NCI-H146 treated with DMSO at 0.1 percent for 48 hours (cell line): Measurements from ENCODE around the gene PSMG4.

Experiments used
- DNase-seq: peaks from one replicate; lab custom pipeline; 2025; ENCODE audit not compliant: unreplicated experiment; lab: John Stamatoyannopoulos, UW

PSMG4 gene

DNA sequence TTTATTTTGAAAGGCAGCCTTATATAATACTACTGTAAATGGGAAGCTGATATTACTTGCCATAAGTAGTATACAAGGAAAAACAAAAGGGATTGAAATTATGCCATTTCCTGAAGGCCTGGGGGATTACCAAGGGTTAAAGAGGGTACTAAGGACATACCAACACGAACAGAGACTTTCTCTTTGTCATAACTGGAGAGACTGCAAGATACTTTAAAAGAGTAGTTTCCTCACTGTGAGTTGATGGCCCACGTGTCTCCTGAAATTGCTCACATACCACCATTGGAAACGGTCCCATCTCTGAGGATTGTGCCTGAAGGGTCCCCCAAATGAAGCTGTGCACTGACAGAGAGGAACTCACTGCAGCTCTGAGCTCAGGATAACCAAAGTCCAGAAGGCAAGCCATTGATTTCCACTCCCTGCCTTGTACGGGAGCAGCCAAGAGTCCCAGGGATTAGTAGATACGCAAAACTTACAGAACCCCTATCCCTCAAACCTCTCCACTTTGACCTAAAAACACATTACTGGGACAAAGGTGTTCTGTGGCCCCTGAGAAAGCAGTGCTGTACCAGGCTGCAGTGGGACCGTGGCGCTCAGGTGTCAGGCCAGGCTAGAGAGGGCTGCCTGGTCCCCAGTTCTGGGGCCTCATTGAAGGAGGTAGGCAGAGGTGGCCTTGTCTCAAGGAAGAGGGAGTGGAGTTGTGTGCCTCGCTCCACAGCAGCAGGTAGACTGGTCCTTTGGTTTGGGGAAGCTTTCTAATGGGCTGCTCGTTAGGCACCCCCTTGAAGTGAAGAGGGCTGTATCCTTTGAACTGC is 15.2 kb downstream of the PSMG4 start:
- no peak for DNase-seq

- DNase-seq: no peak
Observed at GRCh38 chr6:3276174-3277167, 17.7 kb downstream of the PSMG4 start.

DNA sequence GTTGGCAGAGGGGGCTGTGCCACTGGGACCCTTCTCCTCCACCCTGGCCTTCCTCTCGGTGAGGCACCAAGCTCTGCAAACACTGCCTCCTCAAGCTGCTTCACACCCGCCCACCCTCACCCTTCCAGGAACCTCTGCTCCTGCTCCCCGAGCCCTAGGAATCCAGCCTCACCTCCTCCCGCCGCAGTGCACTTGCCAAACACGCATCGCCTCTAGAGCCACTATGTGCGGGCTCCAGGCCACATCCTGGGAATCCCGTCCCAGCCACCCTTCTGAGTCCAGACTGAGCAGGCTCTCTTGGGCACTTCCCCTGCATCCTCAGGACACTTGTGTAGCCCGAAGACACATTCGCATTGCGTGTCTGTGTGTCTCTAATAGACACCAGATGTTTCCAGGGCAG is 18.5 kb downstream of the PSMG4 start:
- no peak for DNase-seq

DNA sequence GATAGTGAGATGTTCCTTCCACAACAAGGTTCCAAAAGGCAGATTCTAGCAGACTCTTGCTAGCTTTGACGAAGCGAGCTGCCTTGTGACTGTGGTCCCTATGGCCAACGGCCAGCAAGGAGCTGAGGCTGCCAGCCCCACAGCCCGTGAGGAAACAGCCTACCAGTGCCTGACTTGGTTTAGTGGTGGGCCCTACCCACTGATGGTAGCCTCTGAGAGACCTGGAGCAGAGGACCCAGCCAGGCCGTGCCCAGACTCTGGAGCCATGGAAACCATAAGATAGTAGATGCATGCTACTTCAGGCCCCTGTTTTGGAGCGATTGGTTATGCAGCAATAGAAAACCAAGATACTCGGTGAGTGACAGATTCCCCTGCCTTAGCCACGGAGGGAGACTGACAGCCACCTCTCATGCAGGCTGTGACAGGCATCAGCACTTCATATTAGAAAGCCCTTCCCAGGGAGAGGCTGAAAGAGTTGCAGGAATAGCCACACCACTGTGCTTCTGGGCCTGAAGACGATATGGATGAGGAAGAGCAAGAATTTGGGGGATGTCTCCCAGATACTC is 19.2 kb downstream of the PSMG4 start:
- DNase-seq: no peak

DNA sequence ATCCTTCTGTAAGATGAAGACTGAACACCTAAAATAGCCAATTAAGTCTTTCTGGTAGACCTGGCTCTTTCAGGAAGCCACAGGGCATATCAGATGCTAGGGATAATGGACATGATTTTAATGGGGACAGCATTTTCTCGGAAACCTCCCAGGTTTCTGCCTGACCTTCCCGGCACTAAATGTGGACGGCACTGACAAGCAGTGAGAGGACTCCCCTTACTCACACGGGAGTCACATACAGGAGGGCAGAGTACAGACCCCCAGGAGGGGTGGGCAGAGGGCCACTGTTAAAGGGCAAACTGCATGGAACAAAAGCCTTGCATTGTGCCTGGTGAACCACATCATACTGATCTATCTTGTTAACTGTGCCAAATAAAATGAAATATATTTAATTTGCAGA is 19.9 kb downstream of the PSMG4 start:
- DNase-seq: no peak

DNA sequence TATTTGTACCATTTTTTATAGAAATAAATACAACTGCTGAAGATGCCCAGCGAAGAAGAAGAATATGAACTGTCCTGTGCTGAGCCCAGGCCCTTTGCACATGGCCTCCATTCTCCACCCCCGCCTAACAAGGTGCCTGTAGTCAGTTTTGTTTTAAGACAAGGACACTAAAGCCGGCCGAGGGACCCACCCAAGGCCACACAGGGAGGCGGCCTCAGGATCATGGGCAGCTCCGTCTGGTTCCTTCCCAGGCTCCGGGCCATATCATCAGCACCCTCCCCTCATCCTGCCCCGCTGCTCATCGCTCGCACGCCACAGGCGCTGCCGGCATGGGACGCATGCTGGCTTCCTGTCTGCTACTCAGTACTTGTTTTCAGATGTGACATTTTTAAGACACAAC is 21.3 kb downstream of the PSMG4 start:
- no peak for DNase-seq

DNA sequence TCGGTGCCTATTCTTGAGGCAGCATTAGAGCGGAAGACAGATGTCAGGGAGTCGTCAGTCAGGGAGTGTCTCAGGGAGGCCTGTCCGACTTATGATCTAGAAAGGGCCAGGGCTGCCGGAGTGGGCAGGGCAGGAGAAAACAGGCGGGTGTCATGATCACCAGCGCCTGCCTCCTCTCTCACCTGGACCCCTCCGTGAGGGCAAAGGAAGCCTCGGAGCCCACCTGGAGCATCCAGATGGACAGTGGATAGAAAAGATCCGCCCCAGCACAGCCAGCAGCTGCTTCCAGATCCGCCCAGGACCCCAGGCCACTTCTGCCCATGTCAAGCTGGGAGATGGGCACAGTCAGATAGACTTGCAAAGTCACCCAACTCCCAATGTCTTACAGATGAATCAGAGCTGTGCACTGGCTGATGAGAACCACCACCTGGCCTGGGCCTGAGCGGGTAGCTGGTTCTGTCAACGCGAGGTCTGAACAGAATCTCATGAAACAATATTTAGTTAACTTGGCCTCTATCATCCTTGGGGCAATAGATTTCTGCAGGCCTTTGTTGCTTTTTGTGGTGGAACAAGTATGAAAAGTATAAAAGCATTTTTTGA is 22.2 kb downstream of the PSMG4 start:
- DNase-seq: no peak

DNA sequence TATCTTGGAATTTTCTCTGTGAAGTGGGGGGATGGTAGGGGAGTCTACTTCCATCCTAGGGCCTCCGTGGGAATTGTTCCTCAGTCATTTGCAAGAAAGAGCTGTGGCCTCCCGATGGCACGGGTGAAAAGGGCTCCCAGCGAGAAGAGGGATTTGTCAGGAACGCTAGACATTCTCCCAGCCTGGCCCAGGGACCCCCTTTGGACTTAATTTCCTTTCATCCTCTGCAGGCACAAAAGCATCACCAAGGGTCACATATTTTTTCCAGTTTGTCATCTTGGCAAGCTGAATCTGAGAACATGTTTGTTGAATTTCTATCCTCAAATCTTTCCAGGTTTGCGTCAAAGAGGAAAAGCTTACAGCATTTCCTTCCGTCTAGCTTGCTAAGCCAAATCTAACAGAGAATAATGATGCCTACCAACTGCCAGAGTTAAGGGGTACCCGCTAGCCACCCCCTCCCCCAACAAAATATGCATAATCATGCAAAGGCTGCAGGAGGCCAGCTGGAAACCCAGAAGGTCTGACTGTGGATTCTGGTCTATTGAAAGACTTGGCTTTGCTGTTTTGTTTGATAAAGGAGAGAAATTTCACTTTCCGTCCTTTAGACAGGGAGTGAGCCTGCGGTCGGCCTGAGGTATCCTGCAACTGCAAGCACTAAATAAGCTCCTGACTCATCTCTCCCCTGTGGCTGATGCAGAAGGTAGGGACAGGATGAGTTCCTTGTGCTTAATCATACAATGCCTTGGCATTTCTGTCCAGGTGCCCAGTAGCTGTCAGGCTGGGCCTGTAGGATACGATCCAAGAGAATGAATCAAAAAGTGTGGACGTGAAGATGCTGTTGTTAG is 23.1 kb downstream of the PSMG4 start:
- DNase-seq: no peak

DNA sequence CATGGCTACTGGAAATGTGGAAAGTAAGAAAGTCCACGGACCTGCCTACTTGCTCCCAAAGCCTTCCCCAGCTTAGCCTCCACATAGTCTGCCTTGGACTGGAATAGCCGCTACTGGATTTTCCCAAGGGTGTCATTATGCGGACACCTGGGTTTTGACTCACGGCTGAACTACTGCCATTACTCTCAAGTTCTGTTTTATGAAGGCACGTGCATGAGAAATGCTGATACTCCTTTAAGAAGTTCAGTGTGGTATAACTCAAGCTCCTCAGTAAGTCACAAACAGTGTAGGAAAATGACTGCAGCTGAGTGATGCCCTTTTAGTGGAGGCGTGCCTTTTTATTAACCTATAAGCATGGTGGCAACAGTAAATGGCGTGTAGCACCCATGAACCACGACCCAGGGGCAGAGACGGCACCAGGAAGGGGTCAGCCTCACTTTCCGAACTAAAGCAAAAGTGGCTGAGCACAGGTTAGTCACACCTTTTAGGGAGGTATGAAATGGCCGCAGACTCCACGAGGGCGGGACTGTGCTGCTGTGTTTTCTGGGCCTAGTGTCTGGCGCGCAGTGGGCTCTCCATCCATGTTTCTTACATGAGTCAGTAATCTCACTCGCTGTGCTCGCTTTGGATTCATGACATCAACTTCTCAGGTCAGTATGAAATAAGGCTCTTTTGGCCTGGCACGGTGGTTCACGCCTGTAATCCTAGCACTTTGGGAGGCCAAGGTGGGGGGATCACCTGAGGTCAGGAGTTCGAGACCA is 23.9 kb downstream of the PSMG4 start:
- DNase-seq: no peak

DNA sequence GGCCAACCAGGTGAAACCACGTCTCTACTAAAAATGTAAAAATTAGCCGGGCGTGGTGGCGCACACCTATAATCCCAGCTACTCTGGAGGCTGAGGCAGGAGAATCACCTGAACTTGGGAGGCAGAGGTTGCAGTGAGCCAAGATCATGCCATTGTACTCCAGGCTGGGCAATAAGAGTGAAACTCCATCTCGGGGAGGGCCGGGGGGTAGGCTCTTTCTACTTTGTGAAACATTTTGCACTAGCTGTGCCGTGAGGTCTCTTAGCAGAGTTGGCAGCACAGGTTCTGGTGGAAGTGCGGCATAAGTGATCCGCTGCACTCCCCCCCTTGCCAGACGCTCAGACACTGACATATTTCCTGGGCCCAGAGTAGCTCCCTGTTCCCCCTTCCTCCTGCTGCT is 24.5 kb downstream of the PSMG4 start:
- DNase-seq: no peak

DNA sequence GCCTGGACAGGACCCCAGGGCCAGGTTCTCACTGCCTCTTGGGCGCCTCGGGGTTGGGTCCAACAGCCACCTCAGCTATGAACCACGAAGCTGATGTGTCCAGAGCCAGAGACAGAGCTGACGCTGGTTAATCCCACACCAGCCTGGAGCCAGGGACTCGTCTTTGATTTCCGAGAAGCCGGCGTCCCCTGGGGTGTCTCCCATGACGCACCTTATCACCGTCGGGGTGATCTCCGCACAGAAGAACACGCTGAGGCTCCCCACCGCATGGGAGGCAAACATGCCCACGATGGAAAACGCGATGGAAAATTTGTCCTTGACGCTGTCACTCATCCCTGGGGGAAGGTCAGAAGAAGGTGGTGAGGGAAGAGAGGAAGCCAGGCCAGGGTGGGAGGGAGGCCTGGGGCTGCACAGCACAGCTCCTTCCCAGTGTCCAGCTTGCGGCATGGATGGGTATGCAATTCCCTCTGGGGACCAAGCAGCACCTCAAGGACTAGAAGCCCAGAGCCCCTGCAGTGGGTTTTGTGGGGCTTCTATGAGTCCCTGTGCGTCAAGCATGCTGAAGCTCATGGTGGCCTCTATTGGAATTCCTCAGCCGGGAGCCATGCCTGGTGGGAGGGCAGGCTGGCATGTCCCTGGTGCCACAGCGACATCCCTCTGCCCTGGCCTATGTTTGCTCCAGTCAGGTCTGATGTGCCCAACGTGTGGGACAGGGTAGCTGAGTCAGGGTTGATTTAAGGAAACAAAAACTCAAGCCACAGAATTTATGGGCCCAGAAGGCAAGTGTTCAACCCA is 25.1 kb downstream of the PSMG4 start:
- DNase-seq: no peak

GRCh38 chr6:3284436-3284876 is 25.7 kb downstream of the PSMG4 start:
- DNase-seq: no peak

DNA sequence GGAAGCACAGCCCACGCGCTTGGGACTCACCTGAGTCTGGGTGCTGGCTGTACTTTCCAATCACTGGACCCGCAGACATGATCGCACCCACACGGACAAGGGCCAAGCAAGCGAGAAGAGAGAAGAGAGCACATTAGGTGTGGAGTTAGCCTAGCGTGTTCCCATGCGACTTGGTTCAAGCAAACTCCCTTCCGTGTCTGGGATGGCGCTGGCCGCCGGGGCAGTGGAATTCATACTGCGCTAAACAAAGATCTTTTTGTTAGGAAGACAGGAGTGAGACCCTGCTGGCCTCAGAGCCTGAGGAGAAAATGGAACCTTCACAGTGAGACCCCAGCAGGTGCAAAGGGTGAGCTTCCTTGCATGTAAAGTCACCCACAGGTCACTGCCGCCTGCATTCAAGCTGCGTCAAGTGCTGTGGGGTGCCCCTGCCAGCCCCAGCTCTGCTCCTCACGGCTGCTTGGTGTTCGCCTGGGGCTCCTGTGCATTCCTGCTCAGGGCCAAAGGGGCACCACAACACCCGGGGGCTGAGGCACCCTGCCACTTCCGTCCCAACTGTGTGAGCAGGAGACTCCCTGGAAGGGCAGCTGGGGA is 26.4 kb downstream of the PSMG4 start:
- DNase-seq: no peak

- no peak for DNase-seq
Observed at GRCh38 chr6:3285732-3286131, 27.0 kb downstream of the PSMG4 start.

GRCh38 chr6:3286641-3287171 is 28.0 kb downstream of the PSMG4 start:
- DNase-seq: no peak

GRCh38 chr6:3287308-3287707 is 28.6 kb downstream of the PSMG4 start:
- no peak for DNase-seq

DNA sequence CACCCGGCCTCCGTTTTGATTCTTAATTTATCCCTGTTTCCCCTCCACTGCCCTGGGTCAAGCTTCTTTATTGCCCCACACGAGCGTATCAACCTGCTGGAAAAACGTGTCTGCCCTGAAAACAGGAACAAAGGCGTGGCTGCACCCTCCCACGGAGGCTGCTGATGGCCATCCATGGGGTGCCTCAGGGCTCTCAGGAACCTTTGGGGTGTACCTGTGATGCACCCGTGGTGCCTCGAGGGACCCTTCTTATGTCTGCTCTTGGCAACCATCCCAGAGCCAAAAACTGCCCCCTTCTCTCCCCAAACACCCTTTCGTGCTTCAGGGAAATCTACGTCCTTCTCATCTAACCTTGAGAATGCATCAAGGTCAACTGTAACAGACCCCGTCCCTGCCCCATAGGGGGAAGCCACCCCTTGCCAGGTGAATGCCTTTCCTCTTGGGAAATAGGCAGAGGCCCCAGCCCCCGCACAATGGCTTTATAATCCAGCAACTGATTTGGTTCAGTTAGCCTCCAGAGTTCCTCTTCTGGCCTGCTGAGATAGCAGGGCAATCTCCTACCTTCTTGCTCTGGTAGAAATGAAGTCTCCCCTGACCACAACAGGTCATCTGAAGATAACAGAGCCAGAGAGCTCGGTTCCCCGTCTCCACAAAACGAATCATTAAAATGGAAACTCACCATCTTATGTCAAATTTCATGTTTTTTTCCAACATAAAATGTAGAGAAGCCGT is 29.4 kb downstream of the PSMG4 start:
- no peak for DNase-seq
